GM12878 (cell line): ENCODE results near the gene SRCIN1. TPM values are rescaled to one million over a fixed set of nuclear protein-coding genes. Genes with fewer than 3 reads are reported as not detected.

ENCODE experiments used
- ATAC-seq: fragments of 200-7000 bp; cut with Tn5 transposase; 3 replicates; pipeline ENCODE4 v1.9.1; 2020; ENCODE audit warnings: mild to moderate bottlenecking, moderate library complexity
- BruUV-seq: library from RNA; stranded (reverse); fragments of 400-500 nt; replicated peaks from 2 replicates; lab custom pipeline; 2021; lab: Mats Ljungman, UMichigan
- CTCF ChIA-PET: fragments of 300-600 bp; sonication (Branson Sonifier 250); formaldehyde crosslinking; extraction: SDS; loops from one replicate; lab custom pipeline; 2021; ENCODE audit warnings: inconsistent platforms; lab: Yijun Ruan, JAX
- POLR2A ChIA-PET: fragments of 350-600 bp; formaldehyde crosslinking; extraction: SDS; loops from one replicate; lab custom pipeline; 2021; ENCODE audit warnings: inconsistent platforms; lab: Charles Lee
- RAD21 ChIA-PET: fragments of 300-600 bp; sonication (Branson Sonifier 250); formaldehyde crosslinking; loops from one replicate; lab custom pipeline; 2023; ENCODE audit warnings: antibody characterized with exemption; ENCODE audit not compliant: unreplicated experiment; lab: Charles Lee
- SMC1A ChIA-PET: fragments of 300-600 bp; sonication (Branson Sonifier 250); formaldehyde crosslinking; loops from one replicate; lab custom pipeline; 2023; ENCODE audit not compliant: unreplicated experiment, uncharacterized antibody; lab: Charles Lee
- DNase-seq: peaks from one replicate; pipeline ENCODE4 v3.0.0-alpha.2; 2011; ENCODE audit warnings: low read depth, low spot score
- FAIRE-seq: peaks from 3 replicates; lab custom pipeline; 2011; peaks lifted over from hg19 to GRCh38; lab: Jason Lieb, UNC
- H2AFZ ChIP-seq: 2 replicates; pipeline ENCODE4 v1.6.0; 2011; ENCODE audit warnings: low read depth, low read length, control low read depth; ENCODE audit not compliant: control insufficient read depth
- H3K27ac ChIP-seq: 2 replicates; pipeline ENCODE4 v1.5.1; 2011; ENCODE audit warnings: control low read depth; ENCODE audit not compliant: control insufficient read depth, insufficient read depth
- H3K27me3 ChIP-seq, 2 experiments: replicated peaks in 1 of 2; 2 replicates each; pipeline versions ENCODE4 v1.6.0 to v1.6.1; 2011; ENCODE audit warnings: low read length in 1 of 2; ENCODE audit not compliant: control insufficient read depth in 2 of 2, insufficient read depth in 2 of 2
- H3K36me3 ChIP-seq, 2 experiments: 2 replicates each; pipeline ENCODE4 v1.5.1; 2011; ENCODE audit warnings: low read length in 1 of 2; ENCODE audit not compliant: control insufficient read depth in 2 of 2, insufficient read depth in 2 of 2
- H3K4me1 ChIP-seq: 2 replicates; pipeline ENCODE4 v1.6.1; 2011; ENCODE audit warnings: mild to moderate bottlenecking, low read length, moderate library complexity, mixed read lengths; ENCODE audit not compliant: control insufficient read depth, insufficient read depth
- H3K4me2 ChIP-seq: 2 replicates; pipeline ENCODE4 v1.6.0; 2011; ENCODE audit warnings: control low read depth; ENCODE audit not compliant: control insufficient read depth, insufficient read depth
- H3K4me3 ChIP-seq: fragments of 200-600 bp; sonication (generic); 2 replicates; pipeline ENCODE4 v1.5.1; 2016
- H3K79me2 ChIP-seq: 2 replicates; pipeline ENCODE4 v1.6.0; 2011; ENCODE audit warnings: low read length; ENCODE audit not compliant: control insufficient read depth, insufficient read depth
- H3K9ac ChIP-seq: 2 replicates; pipeline ENCODE4 v1.8.0; 2011; ENCODE audit warnings: low read length, control low read depth, mixed read lengths; ENCODE audit not compliant: control insufficient read depth, insufficient read depth
- H3K9me3 ChIP-seq: replicated peaks from 3 replicates; pipeline ENCODE4 v1.5.1; 2011; ENCODE audit warnings: mild to moderate bottlenecking, low read length; ENCODE audit not compliant: control insufficient read depth, insufficient read depth
- H4K20me1 ChIP-seq: 2 replicates; pipeline ENCODE4 v1.6.0; 2011; ENCODE audit not compliant: control insufficient read depth, insufficient read depth
- ATF7 ChIP-seq: fragments of 450-650 bp; IDR thresholded peaks from 2 replicates; pipeline ENCODE4 v1.6.1; 2016; ENCODE audit warnings: low read depth, mild to moderate bottlenecking
- BCLAF1 ChIP-seq: fragments of 450-650 bp; IDR thresholded peaks from 2 replicates; pipeline ENCODE4 v1.6.1; 2017; ENCODE audit warnings: antibody characterized with exemption, mild to moderate bottlenecking, moderate library complexity
- CEBPB ChIP-seq, 2 experiments: fragments of 150-350 bp in 1 of 2; IDR thresholded peaks; 2 replicates each; pipeline ENCODE4 v1.6.1; 2012 to 2014; ENCODE audit warnings: low read depth in 2 of 2, low read length in 2 of 2, borderline replicate concordance in 1 of 2, inconsistent platforms in 1 of 2
- HDAC6 ChIP-seq: fragments of 200-600 bp; sonication (generic); IDR thresholded peaks from one replicate; pipeline ENCODE4 v1.8.0; 2017; ENCODE audit warnings: antibody characterized with exemption; ENCODE audit not compliant: unreplicated experiment
- MEF2B ChIP-seq: fragments of 450-650 bp; IDR thresholded peaks from 2 replicates; pipeline ENCODE4 v1.6.1; 2018; ENCODE audit warnings: mild to moderate bottlenecking, moderate library complexity; ENCODE audit not compliant: partially characterized antibody, poor library complexity, severe bottlenecking
- PBX3 ChIP-seq: IDR thresholded peaks from 2 replicates; pipeline ENCODE4 v1.6.1; 2011; ENCODE audit warnings: mild to moderate bottlenecking, low read depth, low read length, moderate library complexity; ENCODE audit not compliant: insufficient replicate concordance
- RELB ChIP-seq: fragments of 450-650 bp; IDR thresholded peaks from 2 replicates; pipeline ENCODE4 v1.6.1; 2017; ENCODE audit warnings: low read depth, mild to moderate bottlenecking, moderate library complexity
- RFX5 ChIP-seq: IDR thresholded peaks from 2 replicates; pipeline ENCODE4 v1.6.1; 2011; ENCODE audit warnings: low read depth, low read length, improper control_type of control experiment
- SIN3A ChIP-seq: IDR thresholded peaks from 2 replicates; pipeline ENCODE4 v1.6.1; 2012; ENCODE audit warnings: low read depth, low read length, improper control_type of control experiment
- SMAD5 ChIP-seq: IDR thresholded peaks from 2 replicates; pipeline ENCODE4 v1.6.1; 2016; ENCODE audit warnings: antibody characterized with exemption, low read depth
- STAT3 ChIP-seq: IDR thresholded peaks from 2 replicates; pipeline ENCODE4 v1.6.1; 2011; ENCODE audit warnings: low read depth, low read length, improper control_type of control experiment
- ZBTB40 ChIP-seq: fragments of 450-650 bp; IDR thresholded peaks from 2 replicates; pipeline ENCODE4 v1.6.1; 2016; ENCODE audit warnings: mild to moderate bottlenecking, moderate library complexity, borderline replicate concordance
- WGBS: methylation state at CpG from one replicate; pipeline ENCODE4 v1.1.6; 2016; ENCODE audit warnings: low lambda C conversion rate; ENCODE audit not compliant: insufficient replicate concordance, insufficient coverage; ENCODE audit errors: missing lambda C conversion rate; 5-methylcytosine and 5-hydroxymethylcytosine counted together
- in situ Hi-C: fragments of 300-500 bp; cut with MboI; formaldehyde crosslinking; loops from 9 replicates; pipeline ENCODE4 v1.14.3; 2018; ENCODE audit warnings: mixed read lengths
- intact Hi-C: fragments of 100-400 bp; cut with micrococcal nuclease; formaldehyde crosslinking; loops from one replicate; pipeline ENCODE4 v1.14.2; 2022; ENCODE audit not compliant: unreplicated experiment
- polyA plus RNA-seq, 11 experiments: library from polyadenylated mRNA; depleted of rRNA in 4 of 11; unstranded in 6 of 11; stranded (reverse) in 5 of 11; fragments of >200 nt; fragmentation: Nextera tagmentation in 4 of 11; fragmentation: Illumina TruSeq in 1 of 11; extraction: Ambion mirVana in 4 of 11; extraction: Trizol in 1 of 11; gene quantifications; 1 replicate in 1 of 11; 2 replicates in 10 of 11; pipeline versions ENCODE4 v1.2.1 to v1.2.3, GENCODE V29; 2011 to 2016; ENCODE audit warnings: inconsistent platforms in 2 of 11, missing spikeins in 2 of 11, low read depth in 1 of 11
- total RNA-seq, 4 experiments: library from RNA; depleted of rRNA in 3 of 4; stranded (reverse); fragments of >200 nt in 3 of 4; fragmentation: Illumina TruSeq in 1 of 4; extraction: Trizol in 1 of 4; gene quantifications; 2 replicates each; pipeline versions ENCODE4 v1.2.1 to v1.2.3, GENCODE V29; 2013 to 2021

The SRCIN1 gene
- total and polyA plus RNA-seq, 10 of the 15 experiments (the other 5 are each of a cell fraction or from before 2014, with no cell fraction given) = under 0.01 to 0.74 (median 0.20) TPM; not detected in 3

- H3K27ac ChIP-seq = no peak overlapping the region
- no peak overlapping the region for H3K4me2 ChIP-seq
- ATAC-seq (no peak), FAIRE-seq (no peak)
- CTCF ChIA-PET = interaction anchor here (1.0 to 2.0 kb wide), 3 partner anchors 77 to 230 kb away, joined by 3 to 5 read pairs (median 5); no protein-coding TSS in a partner anchor
- no peak overlapping the region for H3K9ac ChIP-seq
- H3K36me3 ChIP-seq = no peaks in the 10 kb centered on the region
- intact Hi-C loops = loop anchor here (5.0 kb wide), 1 partner anchor 159 kb away; no protein-coding TSS in a partner anchor
- SMC1A ChIA-PET = no interaction called here
- in situ Hi-C loops = no loop called here
- no TSS peak for BruUV-seq
- H4K20me1 ChIP-seq = no peaks in the 10 kb centered on the region
- H3K4me1 ChIP-seq = peaks cover 3% of the 10 kb centered on the region; the same call in 1 of the 2 replicates
- H3K4me3 ChIP-seq = no peak overlapping the region
- H2AFZ ChIP-seq = no peak overlapping the region
- no peak for TF ChIP-seq RFX5
- TF ChIP-seq CEBPB (IDR thresholded peaks at IDR 0.05; ENCODE audit: borderline replicate concordance in 1 of 2, low read depth in 2 of 2, low read length in 2 of 2) = no peak
- TF ChIP-seq ATF7 = no peak
- TF ChIP-seq STAT3 = no peak
- no peak for TF ChIP-seq ZBTB40
- no peak for TF ChIP-seq BCLAF1
- TF ChIP-seq MEF2B = no peak
- no peak for TF ChIP-seq RELB
- TF ChIP-seq PBX3 = no peak
- no peak for TF ChIP-seq HDAC6
- no peak for TF ChIP-seq SIN3A
- no peak for TF ChIP-seq SMAD5
- TF ChIP-seq, all 136 proteins: peak for 0
- Histone ChIP-seq H3K9me3 (no peaks in the 10 kb centered on the region), H3K27me3 (peaks cover 4 to 10% of the 10 kb centered on the region in 2 experiments; a peak in 3 of 4 replicates), H3K79me2 (no peaks in the 10 kb centered on the region)
- no peak for DNase-seq
- WGBS = 29% methylated on average over 3 of the region's 3 CpGs
- POLR2A ChIA-PET = no interaction called here
- RAD21 ChIA-PET = no interaction called here
Observed at GRCh38 chr17:38507921-38508569, 97.7 kb downstream of the SRCIN1 start.
